Stimulated activated naive CD8-positive, alpha-beta T cell treated with anti-CD3 and anti-CD28 coated beads, Interleukin-15, Interleukin-2, amounts not matched to agents 100 ng/mL and 50 ng/mL, for 24 hours (primary cell): ENCODE measurements around the gene ZSCAN25.

ENCODE experiments used
- H3K27ac Mint-ChIP-seq: one replicate; pipeline ENCODE4 v1.8.0; 2021; ENCODE audit warnings: mild to moderate bottlenecking, mixed read lengths
- H3K27me3 Mint-ChIP-seq: one replicate; pipeline ENCODE4 v1.8.0; 2021; ENCODE audit warnings: mixed read lengths
- H3K36me3 Mint-ChIP-seq: one replicate; pipeline ENCODE4 v1.8.0; 2021; ENCODE audit warnings: low read depth, mixed read lengths
- H3K4me1 Mint-ChIP-seq: one replicate; pipeline ENCODE4 v1.8.0; 2021; ENCODE audit warnings: low read depth, mixed read lengths
- H3K4me3 Mint-ChIP-seq: one replicate; pipeline ENCODE4 v1.8.0; 2021; ENCODE audit warnings: mild to moderate bottlenecking, mixed read lengths
- H3K9me3 Mint-ChIP-seq: one replicate; pipeline ENCODE4 v1.8.0; 2021; ENCODE audit warnings: mixed read lengths

Gene ZSCAN25

GRCh38 chr7:99679400-99680191 is 62.9 kb downstream of the ZSCAN25 start, which contains the start of gene CYP3A5:
CYP3A5 (minus strand) TSS chr7:99679996; CDS start chr7:99679896, 100 bp downstream.
- peaks cover 21% of the 10 kb centered on the region for H3K4me1 Mint-ChIP-seq
- H3K4me3 Mint-ChIP-seq, result no peak within 1 kb of the TSS
- H3K27me3 Mint-ChIP-seq, result no peaks in the 10 kb centered on the region
- H3K36me3 Mint-ChIP-seq, result peaks cover 24% of the 10 kb centered on the region
- H3K9me3 Mint-ChIP-seq, result peaks cover 4% of the 10 kb centered on the region
- H3K27ac Mint-ChIP-seq, result no peak within 1 kb of the TSS
